ENCODE results near the gene ITPR1.

The ITPR1 gene

GRCh38 chr3:4656626-4657328, 163.6 kb downstream of the ITPR1 start:
- H3K36me3 Mint-ChIP-seq = peaks cover 13% of the 10 kb centered on the region
- H3K4me3 Mint-ChIP-seq = no peak overlapping the region
- no peaks in the 10 kb centered on the region for H3K4me1 Mint-ChIP-seq (ENCODE audit: low read depth)
- H3K27ac Mint-ChIP-seq = no peak overlapping the region
- H3K27me3 Mint-ChIP-seq = no peaks in the 10 kb centered on the region
- H3K9me3 Mint-ChIP-seq (ENCODE audit: low read depth) = no peaks in the 10 kb centered on the region

GRCh38 chr3:4660936-4661335, 167.8 kb downstream of the ITPR1 start:
- Mint-ChIP-seq H3K27ac (no peak overlapping the region), H3K36me3 (peaks cover 20% of the 10 kb centered on the region), H3K4me1 (ENCODE audit: low read depth) (no peaks in the 10 kb centered on the region), H3K9me3 (ENCODE audit: low read depth) (no peaks in the 10 kb centered on the region), H3K4me3 (no peak overlapping the region), H3K27me3 (no peaks in the 10 kb centered on the region)

GRCh38 chr3:4664412-4664811, 171.3 kb downstream of the ITPR1 start:
- Mint-ChIP-seq H3K9me3 (ENCODE audit: low read depth) (no peaks in the 10 kb centered on the region), H3K36me3 (peaks cover 26% of the 10 kb centered on the region), H3K4me1 (ENCODE audit: low read depth) (no peaks in the 10 kb centered on the region), H3K27me3 (no peaks in the 10 kb centered on the region), H3K27ac (no peak overlapping the region), H3K4me3 (no peak overlapping the region)

GRCh38 chr3:4665197-4665596, 172.0 kb downstream of the ITPR1 start:
- peaks cover 29% of the 10 kb centered on the region for H3K36me3 Mint-ChIP-seq
- no peaks in the 10 kb centered on the region for H3K27me3 Mint-ChIP-seq
- no peak overlapping the region for H3K4me3 Mint-ChIP-seq
- H3K4me1 Mint-ChIP-seq (ENCODE audit: low read depth) = no peaks in the 10 kb centered on the region
- H3K27ac Mint-ChIP-seq = no peak overlapping the region
- H3K9me3 Mint-ChIP-seq (ENCODE audit: low read depth) = no peaks in the 10 kb centered on the region

GRCh38 chr3:4666071-4666470, 172.9 kb downstream of the ITPR1 start:
- H3K36me3 Mint-ChIP-seq = peaks cover 29% of the 10 kb centered on the region
- no peaks in the 10 kb centered on the region for H3K4me1 Mint-ChIP-seq (ENCODE audit: low read depth)
- H3K27ac Mint-ChIP-seq = no peak overlapping the region
- no peaks in the 10 kb centered on the region for H3K9me3 Mint-ChIP-seq (ENCODE audit: low read depth)
- H3K27me3 Mint-ChIP-seq = no peaks in the 10 kb centered on the region
- H3K4me3 Mint-ChIP-seq = no peak overlapping the region

GRCh38 chr3:4670352-4670751, 177.2 kb downstream of the ITPR1 start:
- H3K27ac Mint-ChIP-seq = no peak overlapping the region
- peaks cover 34% of the 10 kb centered on the region for H3K36me3 Mint-ChIP-seq
- no peak overlapping the region for H3K4me3 Mint-ChIP-seq
- H3K4me1 Mint-ChIP-seq (ENCODE audit: low read depth) = no peaks in the 10 kb centered on the region
- H3K27me3 Mint-ChIP-seq = no peaks in the 10 kb centered on the region
- H3K9me3 Mint-ChIP-seq (ENCODE audit: low read depth) = no peaks in the 10 kb centered on the region

- Mint-ChIP-seq H3K4me1 (ENCODE audit: low read depth) (no peaks in the 10 kb centered on the region), H3K36me3 (peaks cover 41% of the 10 kb centered on the region), H3K9me3 (ENCODE audit: low read depth) (no peaks in the 10 kb centered on the region), H3K27me3 (no peaks in the 10 kb centered on the region), H3K4me3 (no peak overlapping the region), H3K27ac (no peak overlapping the region)
Observed at GRCh38 chr3:4672725-4673275, 179.7 kb downstream of the ITPR1 start.

- Mint-ChIP-seq H3K4me1 (ENCODE audit: low read depth) (no peaks in the 10 kb centered on the region), H3K36me3 (peaks cover 41% of the 10 kb centered on the region), H3K9me3 (ENCODE audit: low read depth) (no peaks in the 10 kb centered on the region), H3K27ac (no peak overlapping the region), H3K4me3 (no peak overlapping the region), H3K27me3 (no peaks in the 10 kb centered on the region)
Observed at GRCh38 chr3:4674216-4674615, 181.1 kb downstream of the ITPR1 start.

- no peaks in the 10 kb centered on the region for H3K9me3 Mint-ChIP-seq (ENCODE audit: low read depth)
- no peaks in the 10 kb centered on the region for H3K4me1 Mint-ChIP-seq (ENCODE audit: low read depth)
- no peak overlapping the region for H3K27ac Mint-ChIP-seq
- no peaks in the 10 kb centered on the region for H3K27me3 Mint-ChIP-seq
- H3K4me3 Mint-ChIP-seq = no peak overlapping the region
- H3K36me3 Mint-ChIP-seq = peaks cover 42% of the 10 kb centered on the region
Observed at GRCh38 chr3:4675704-4676103, 182.6 kb downstream of the ITPR1 start.

GRCh38 chr3:4678320-4678719, 185.2 kb downstream of the ITPR1 start:
- Mint-ChIP-seq H3K27ac (peak overlapping the region; percentile 61), H3K4me3 (no peak overlapping the region), H3K4me1 (ENCODE audit: low read depth) (no peaks in the 10 kb centered on the region), H3K36me3 (peaks cover 42% of the 10 kb centered on the region), H3K27me3 (no peaks in the 10 kb centered on the region), H3K9me3 (ENCODE audit: low read depth) (no peaks in the 10 kb centered on the region)

- Mint-ChIP-seq H3K27ac (no peak overlapping the region), H3K4me3 (no peak overlapping the region), H3K36me3 (peaks cover 31% of the 10 kb centered on the region), H3K27me3 (no peaks in the 10 kb centered on the region), H3K4me1 (ENCODE audit: low read depth) (no peaks in the 10 kb centered on the region), H3K9me3 (ENCODE audit: low read depth) (no peaks in the 10 kb centered on the region)
Observed at GRCh38 chr3:4680227-4680691, 187.1 kb downstream of the ITPR1 start.

GRCh38 chr3:4680871-4681300, 187.7 kb downstream of the ITPR1 start:
- Mint-ChIP-seq H3K36me3 (peaks cover 35% of the 10 kb centered on the region), H3K4me3 (no peak overlapping the region), H3K9me3 (ENCODE audit: low read depth) (no peaks in the 10 kb centered on the region), H3K27ac (no peak overlapping the region), H3K4me1 (ENCODE audit: low read depth) (no peaks in the 10 kb centered on the region), H3K27me3 (no peaks in the 10 kb centered on the region)

GRCh38 chr3:4681301-4681700, 188.2 kb downstream of the ITPR1 start:
- no peaks in the 10 kb centered on the region for H3K9me3 Mint-ChIP-seq (ENCODE audit: low read depth)
- no peaks in the 10 kb centered on the region for H3K27me3 Mint-ChIP-seq
- H3K4me3 Mint-ChIP-seq = no peak overlapping the region
- H3K27ac Mint-ChIP-seq = no peak overlapping the region
- H3K4me1 Mint-ChIP-seq (ENCODE audit: low read depth) = no peaks in the 10 kb centered on the region
- peaks cover 38% of the 10 kb centered on the region for H3K36me3 Mint-ChIP-seq

- H3K36me3 Mint-ChIP-seq = peaks cover 45% of the 10 kb centered on the region
- no peaks in the 10 kb centered on the region for H3K4me1 Mint-ChIP-seq (ENCODE audit: low read depth)
- H3K27ac Mint-ChIP-seq = no peak overlapping the region
- no peaks in the 10 kb centered on the region for H3K27me3 Mint-ChIP-seq
- H3K4me3 Mint-ChIP-seq = no peak overlapping the region
- no peaks in the 10 kb centered on the region for H3K9me3 Mint-ChIP-seq (ENCODE audit: low read depth)
Observed at GRCh38 chr3:4684117-4684516, 191.0 kb downstream of the ITPR1 start.

GRCh38 chr3:4684976-4685375, 191.8 kb downstream of the ITPR1 start:
- H3K36me3 Mint-ChIP-seq = peaks cover 48% of the 10 kb centered on the region

More at GRCh38 chr3:4684976-4685375, 191.8 kb downstream of the ITPR1 start:
- Mint-ChIP-seq H3K27me3 (no peaks in the 10 kb centered on the region), H3K27ac (no peak overlapping the region), H3K4me3 (no peak overlapping the region), H3K4me1 (ENCODE audit: low read depth) (no peaks in the 10 kb centered on the region), H3K9me3 (ENCODE audit: low read depth) (peaks cover 3% of the 10 kb centered on the region)
